OCI-LY7 (cell line): Measurements from ENCODE around the gene HOXC6. TPM values are rescaled to one million over a fixed set of nuclear protein-coding genes. Genes with fewer than 3 reads are reported as not detected.

Source experiments
- BruUV-seq: library from RNA; stranded (reverse); fragments of 400-500 nt; replicated peaks from 2 replicates; lab custom pipeline; 2021; lab: Mats Ljungman, UMichigan
- CTCF ChIA-PET: fragments of 300-600 bp; sonication (Branson Sonifier 250); formaldehyde crosslinking; loops from one replicate; lab custom pipeline; 2022; ENCODE audit warnings: antibody characterized with exemption; ENCODE audit not compliant: unreplicated experiment; lab: Charles Lee
- POLR2A ChIA-PET: fragments of 300-600 bp; sonication (Branson Sonifier 250); formaldehyde crosslinking; loops from one replicate; lab custom pipeline; 2022; ENCODE audit warnings: antibody characterized with exemption; lab: Charles Lee
- DNase-seq: peaks from one replicate; pipeline ENCODE4 v3.0.0-alpha.2; 2015; ENCODE audit warnings: low spot score
- H2AFZ ChIP-seq: fragments of 200-600 bp; sonication (generic), shearing (Covaris generic); 2 replicates; pipeline ENCODE4 v1.6.1; 2014; ENCODE audit warnings: mild to moderate bottlenecking, antibody characterized with exemption, low read length, moderate library complexity
- H3K27ac ChIP-seq: fragments of 200-600 bp; sonication (generic); 2 replicates; pipeline ENCODE4 v1.5.1; 2014; ENCODE audit warnings: mixed run types, low read depth, mild to moderate bottlenecking, moderate library complexity, low read length, inconsistent platforms; ENCODE audit not compliant: poor library complexity, severe bottlenecking
- H3K36me3 ChIP-seq: fragments of 200-600 bp; sonication (generic); 2 replicates; pipeline ENCODE4 v1.6.1; 2014; ENCODE audit warnings: mild to moderate bottlenecking, antibody characterized with exemption, low read length, moderate library complexity, mixed read lengths; ENCODE audit not compliant: insufficient read depth
- H3K4me1 ChIP-seq: fragments of 200-600 bp; sonication (generic); 2 replicates; pipeline ENCODE4 v1.5.1; 2014; ENCODE audit warnings: mild to moderate bottlenecking, low read length; ENCODE audit not compliant: insufficient read depth, poor library complexity, severe bottlenecking
- H3K4me2 ChIP-seq: fragments of 200-600 bp; sonication (generic); 2 replicates; pipeline ENCODE4 v1.6.1; 2014; ENCODE audit warnings: mild to moderate bottlenecking, low read length
- H3K4me3 ChIP-seq: fragments of 200-600 bp; sonication (generic); 2 replicates; pipeline ENCODE4 v1.5.1; 2014; ENCODE audit warnings: mild to moderate bottlenecking, low read depth, low read length; ENCODE audit not compliant: poor library complexity, severe bottlenecking
- H3K79me2 ChIP-seq: fragments of 200-600 bp; sonication (generic); 2 replicates; pipeline ENCODE4 v1.6.1; 2016; ENCODE audit warnings: low read depth, mild to moderate bottlenecking, low read length, moderate library complexity, mixed read lengths; ENCODE audit not compliant: insufficient read depth
- H3K9me2 ChIP-seq: fragments of 200-600 bp; sonication (generic); 2 replicates; pipeline ENCODE4 v1.6.1; 2016; ENCODE audit warnings: mild to moderate bottlenecking, low read length, mixed read lengths; ENCODE audit not compliant: insufficient read depth
- H3K9me3 ChIP-seq: fragments of 200-600 bp; sonication (generic); 2 replicates; pipeline ENCODE4 v1.6.1; 2014; ENCODE audit warnings: mild to moderate bottlenecking, mixed run types, low read length, mixed read lengths
- H4K20me1 ChIP-seq: fragments of 200-600 bp; sonication (generic); 2 replicates; pipeline ENCODE4 v1.6.1; 2014; ENCODE audit warnings: mild to moderate bottlenecking, antibody characterized with exemption, low read length, moderate library complexity, mixed read lengths; ENCODE audit not compliant: insufficient read depth
- CTCF ChIP-seq: fragments of 200-600 bp; sonication (generic); conservative IDR thresholded peaks from 2 replicates; pipeline ENCODE4 v1.5.1; 2014; ENCODE audit warnings: mild to moderate bottlenecking, antibody characterized with exemption, low read length, moderate library complexity, mixed read lengths
- EZH2phosphoT487 ChIP-seq: fragments of 200-600 bp; sonication (generic); IDR thresholded peaks from 2 replicates; pipeline ENCODE4 v1.6.1; 2018; ENCODE audit warnings: low read depth, borderline replicate concordance, mild to moderate bottlenecking, mixed run types, antibody characterized with exemption, low read length, moderate library complexity, mixed read lengths
- intact Hi-C: fragments of 100-400 bp; cut with micrococcal nuclease; formaldehyde crosslinking; loops from one replicate; pipeline ENCODE4 v1.10.0; 2022; ENCODE audit not compliant: unreplicated experiment
- total RNA-seq, 2 experiments: library from RNA; depleted of rRNA in 1 of 2; stranded (reverse); fragments of >200 nt in 1 of 2; shearing (Covaris generic) in 1 of 2; gene quantifications; 2 replicates each; pipeline ENCODE4 v1.2.3, GENCODE V29; 2014 to 2022

HOXC6 gene
- total RNA-seq, 2 experiments from 2014 or later = 0.92 to 2.7 TPM

- no peaks in the 10 kb centered on the region; the same call in 1 of the 2 replicates for H4K20me1 ChIP-seq
- no peaks in the 10 kb centered on the region for H3K79me2 ChIP-seq
- intact Hi-C loops = no loop called here
- no peak overlapping the region for H2AFZ ChIP-seq
- TF ChIP-seq EZH2phosphoT487 = no peak
- no peak for TF ChIP-seq CTCF
- H3K4me3 ChIP-seq = no peak overlapping the region
- H3K9me3 ChIP-seq = no peaks in the 10 kb centered on the region
- H3K9me2 ChIP-seq = no peaks in the 10 kb centered on the region
- no peak overlapping the region for H3K27ac ChIP-seq
- CTCF ChIA-PET = no interaction called here
- no peaks in the 10 kb centered on the region for H3K36me3 ChIP-seq
- H3K4me1 ChIP-seq = peaks cover 5% of the 10 kb centered on the region
- POLR2A ChIA-PET = no interaction called here
- no peak for DNase-seq
- no TSS peak for BruUV-seq
- no peak overlapping the region for H3K4me2 ChIP-seq
These were observed 29.4 kb upstream of the HOXC6 start for GRCh38 chr12:53998900-53999236.

GRCh38 chr12:53999559-54000115, 28.6 kb upstream of the HOXC6 start:
- Histone ChIP-seq H2AFZ (no peak overlapping the region), H3K4me2 (no peak overlapping the region), H3K36me3 (no peaks in the 10 kb centered on the region), H3K4me3 (no peak overlapping the region), H3K27ac (no peak overlapping the region), H3K9me2 (no peaks in the 10 kb centered on the region), H3K79me2 (no peaks in the 10 kb centered on the region), H4K20me1 (no peaks in the 10 kb centered on the region; the same call in 1 of the 2 replicates), H3K4me1 (peaks cover 9% of the 10 kb centered on the region), H3K9me3 (no peaks in the 10 kb centered on the region)
- TF ChIP-seq CTCF (no peak), EZH2phosphoT487 (0 out of 2 replicates have a peak, but pooled peaks have one; percentile 34)
- intact Hi-C loops = no loop called here
- POLR2A ChIA-PET = interaction anchor here (0.7 kb wide), 2 partner anchors 9 to 179 kb away, joined by 3 to 5 read pairs; no protein-coding TSS in a partner anchor
- no TSS peak for BruUV-seq
- no peak for DNase-seq
- CTCF ChIA-PET = no interaction called here
